SU-DHL-6 (cell line): Measurements from ENCODE around the gene FBXO44.

Experiments
- H2AFZ ChIP-seq: fragments of 200-600 bp; sonication (generic); 2 replicates; pipeline ENCODE4 v1.6.1; 2014; ENCODE audit warnings: low read depth, mild to moderate bottlenecking, moderate library complexity, mixed read lengths, antibody characterized with exemption, low read length; ENCODE audit not compliant: severe bottlenecking
- H3F3A ChIP-seq: fragments of 200-600 bp; shearing (Covaris generic); 2 replicates; pipeline ENCODE4 v1.6.0; 2016; ENCODE audit warnings: antibody characterized with exemption, mild to moderate bottlenecking; ENCODE audit not compliant: insufficient read depth
- H3K27ac ChIP-seq: fragments of 200-600 bp; sonication (generic); 2 replicates; pipeline ENCODE4 v1.5.1; 2016; ENCODE audit warnings: low read depth, mild to moderate bottlenecking, low read length, moderate library complexity, mixed read lengths
- H3K27me3 ChIP-seq: fragments of 200-600 bp; sonication (generic), shearing (Covaris generic); 2 replicates; pipeline ENCODE4 v1.6.0; 2014; ENCODE audit warnings: mild to moderate bottlenecking, low read length
- H3K36me3 ChIP-seq: fragments of 200-600 bp; sonication (generic); 2 replicates; pipeline ENCODE4 v1.6.1; 2014; ENCODE audit warnings: mild to moderate bottlenecking, low read length, mixed read lengths
- H3K4me2 ChIP-seq: fragments of 300-600, 200-600 bp; shearing (Covaris generic), sonication (generic); 2 replicates; pipeline ENCODE4 v1.6.0; 2014; ENCODE audit warnings: low read length, low read depth, mild to moderate bottlenecking; ENCODE audit not compliant: poor library complexity, severe bottlenecking
- H3K4me3 ChIP-seq: fragments of 200-600 bp; sonication (generic); 2 replicates; pipeline ENCODE4 v1.5.1; 2014; ENCODE audit warnings: antibody characterized with exemption, low read length, mild to moderate bottlenecking, mixed read lengths; ENCODE audit not compliant: insufficient read depth, poor library complexity, severe bottlenecking
- H3K79me2 ChIP-seq: fragments of 200-600 bp; sonication (generic); 2 replicates; pipeline ENCODE4 v1.6.1; 2014; ENCODE audit warnings: mild to moderate bottlenecking, low read length, moderate library complexity; ENCODE audit not compliant: insufficient read depth
- H3K9ac ChIP-seq: fragments of 200-600 bp; sonication (generic); 2 replicates; pipeline ENCODE4 v1.7.0; 2014; ENCODE audit warnings: mild to moderate bottlenecking, low read length
- H3K9me2 ChIP-seq: fragments of 200-600 bp; sonication (generic); replicated peaks from 2 replicates; pipeline ENCODE4 v1.6.1; 2014; ENCODE audit warnings: low read length; ENCODE audit not compliant: insufficient read depth
- H3K9me3 ChIP-seq: fragments of 200-600 bp; sonication (generic); 2 replicates; pipeline ENCODE4 v1.6.1; 2014; ENCODE audit warnings: low read length, mixed read lengths; ENCODE audit not compliant: insufficient read depth
- H4K20me1 ChIP-seq: fragments of 200-600 bp; sonication (generic); 2 replicates; pipeline ENCODE4 v1.6.1; 2014; ENCODE audit warnings: low read depth, mild to moderate bottlenecking, antibody characterized with exemption, low read length, moderate library complexity, mixed read lengths
- EZH2phosphoT487 ChIP-seq: fragments of 200-600 bp; sonication (generic), shearing (Covaris generic); conservative IDR thresholded peaks from 2 replicates; pipeline ENCODE4 v1.6.1; 2018; ENCODE audit warnings: mild to moderate bottlenecking, antibody characterized with exemption, low read length, moderate library complexity, mixed read lengths
- TF ChIP-seq, protein P1 (sequence below): fragments of 200-600 bp; sonication (generic); IDR thresholded peaks from one replicate; pipeline ENCODE4 v1.5.1; 2017; ENCODE audit warnings: antibody characterized with exemption, mild to moderate bottlenecking, low read length, moderate library complexity; ENCODE audit not compliant: insufficient read depth, poor library complexity, severe bottlenecking

The FBXO44 gene

DNA sequence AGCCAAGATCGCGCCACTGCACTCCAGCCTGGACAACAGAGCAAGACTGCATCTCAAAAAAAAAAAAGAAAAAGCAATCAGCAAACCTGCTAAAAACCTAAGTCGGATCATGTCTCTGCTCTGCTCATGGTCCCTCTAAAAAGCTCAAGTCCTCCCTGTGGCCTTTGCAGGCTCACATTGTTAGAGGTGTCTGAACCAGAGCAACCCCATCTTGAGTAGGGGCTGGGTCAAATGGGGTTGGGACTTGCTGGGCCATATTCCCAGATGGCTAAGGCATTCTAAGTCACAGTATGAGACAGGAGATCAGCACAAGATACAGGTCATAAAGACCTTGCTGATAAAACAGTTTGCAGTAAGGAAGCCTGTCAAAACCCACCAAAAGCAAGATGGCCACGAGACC lies 33.8 kb downstream of the FBXO44 start:
- Histone ChIP-seq H3K9me2 (no peaks in the 10 kb centered on the region), H3K27me3 (no peaks in the 10 kb centered on the region), H4K20me1 (no peaks in the 10 kb centered on the region), H3F3A (no peaks in the 10 kb centered on the region), H2AFZ (no peak overlapping the region), H3K4me2 (no peak overlapping the region), H3K36me3 (no peaks in the 10 kb centered on the region), H3K9me3 (no peaks in the 10 kb centered on the region), H3K79me2 (no peaks in the 10 kb centered on the region), H3K9ac (no peak overlapping the region), H3K27ac (no peak overlapping the region), H3K4me3 (no peak overlapping the region)
- TF ChIP-seq, protein P1, sequence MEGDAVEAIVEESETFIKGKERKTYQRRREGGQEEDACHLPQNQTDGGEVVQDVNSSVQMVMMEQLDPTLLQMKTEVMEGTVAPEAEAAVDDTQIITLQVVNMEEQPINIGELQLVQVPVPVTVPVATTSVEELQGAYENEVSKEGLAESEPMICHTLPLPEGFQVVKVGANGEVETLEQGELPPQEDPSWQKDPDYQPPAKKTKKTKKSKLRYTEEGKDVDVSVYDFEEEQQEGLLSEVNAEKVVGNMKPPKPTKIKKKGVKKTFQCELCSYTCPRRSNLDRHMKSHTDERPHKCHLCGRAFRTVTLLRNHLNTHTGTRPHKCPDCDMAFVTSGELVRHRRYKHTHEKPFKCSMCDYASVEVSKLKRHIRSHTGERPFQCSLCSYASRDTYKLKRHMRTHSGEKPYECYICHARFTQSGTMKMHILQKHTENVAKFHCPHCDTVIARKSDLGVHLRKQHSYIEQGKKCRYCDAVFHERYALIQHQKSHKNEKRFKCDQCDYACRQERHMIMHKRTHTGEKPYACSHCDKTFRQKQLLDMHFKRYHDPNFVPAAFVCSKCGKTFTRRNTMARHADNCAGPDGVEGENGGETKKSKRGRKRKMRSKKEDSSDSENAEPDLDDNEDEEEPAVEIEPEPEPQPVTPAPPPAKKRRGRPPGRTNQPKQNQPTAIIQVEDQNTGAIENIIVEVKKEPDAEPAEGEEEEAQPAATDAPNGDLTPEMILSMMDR: no peak
- no peak for TF ChIP-seq EZH2phosphoT487

DNA sequence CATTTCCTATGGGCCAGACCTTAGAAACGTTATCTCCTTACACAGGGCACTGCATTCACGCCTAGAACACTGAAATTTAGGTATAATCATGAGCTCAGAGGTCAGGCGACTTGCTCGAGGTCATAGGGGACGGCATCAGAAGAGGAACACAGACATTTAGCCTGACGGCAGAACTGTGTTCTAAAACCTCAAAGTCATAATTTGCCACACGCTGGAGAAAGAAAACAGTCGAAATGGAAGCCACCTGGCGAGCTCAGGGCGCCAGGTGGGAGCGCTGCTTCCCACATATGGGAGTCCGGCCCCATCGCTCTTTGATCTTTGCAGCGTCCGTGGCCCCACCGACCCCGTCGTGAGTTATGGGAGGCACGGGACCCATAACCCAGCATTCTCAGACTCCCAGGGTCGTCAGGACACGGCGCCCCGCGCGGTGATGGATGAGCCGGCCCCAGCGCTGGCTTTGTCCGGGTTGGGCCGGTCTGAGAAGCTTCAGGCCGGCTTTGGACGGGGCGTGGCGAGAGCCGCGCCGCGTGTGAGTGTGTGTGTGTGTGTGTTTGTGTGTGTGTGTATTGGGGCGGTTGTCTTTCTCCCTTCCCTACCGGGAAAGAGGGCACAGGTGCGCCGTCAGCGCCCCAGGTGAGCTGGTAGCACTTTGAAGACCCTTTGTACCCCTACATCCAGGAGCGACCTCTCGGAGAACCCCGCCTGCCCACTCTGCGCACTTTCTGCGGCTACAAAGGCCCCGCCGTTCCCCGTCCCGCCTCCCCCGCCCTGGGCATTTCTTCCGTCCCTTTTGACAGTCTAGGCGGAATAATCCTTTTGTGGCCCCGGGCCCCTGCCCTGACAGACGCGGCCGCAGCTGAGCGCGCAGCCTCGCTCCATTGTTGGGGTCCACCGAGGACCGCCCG lies 36.0 kb downstream of the FBXO44 start:
- H3K4me2 ChIP-seq: no peak overlapping the region
- no peaks in the 10 kb centered on the region for H3K9me3 ChIP-seq
- no peak overlapping the region for H3K27ac ChIP-seq
- H3K36me3 ChIP-seq: no peaks in the 10 kb centered on the region
- TF ChIP-seq, protein P1: no peak
- no peak for TF ChIP-seq EZH2phosphoT487
- no peak overlapping the region for H3K4me3 ChIP-seq
- no peaks in the 10 kb centered on the region for H3F3A ChIP-seq
- no peaks in the 10 kb centered on the region for H4K20me1 ChIP-seq
- H3K79me2 ChIP-seq: no peaks in the 10 kb centered on the region
- H3K9ac ChIP-seq: no peak overlapping the region
- H3K27me3 ChIP-seq: no peaks in the 10 kb centered on the region
- no peaks in the 10 kb centered on the region for H3K9me2 ChIP-seq
- no peak overlapping the region for H2AFZ ChIP-seq

DNA sequence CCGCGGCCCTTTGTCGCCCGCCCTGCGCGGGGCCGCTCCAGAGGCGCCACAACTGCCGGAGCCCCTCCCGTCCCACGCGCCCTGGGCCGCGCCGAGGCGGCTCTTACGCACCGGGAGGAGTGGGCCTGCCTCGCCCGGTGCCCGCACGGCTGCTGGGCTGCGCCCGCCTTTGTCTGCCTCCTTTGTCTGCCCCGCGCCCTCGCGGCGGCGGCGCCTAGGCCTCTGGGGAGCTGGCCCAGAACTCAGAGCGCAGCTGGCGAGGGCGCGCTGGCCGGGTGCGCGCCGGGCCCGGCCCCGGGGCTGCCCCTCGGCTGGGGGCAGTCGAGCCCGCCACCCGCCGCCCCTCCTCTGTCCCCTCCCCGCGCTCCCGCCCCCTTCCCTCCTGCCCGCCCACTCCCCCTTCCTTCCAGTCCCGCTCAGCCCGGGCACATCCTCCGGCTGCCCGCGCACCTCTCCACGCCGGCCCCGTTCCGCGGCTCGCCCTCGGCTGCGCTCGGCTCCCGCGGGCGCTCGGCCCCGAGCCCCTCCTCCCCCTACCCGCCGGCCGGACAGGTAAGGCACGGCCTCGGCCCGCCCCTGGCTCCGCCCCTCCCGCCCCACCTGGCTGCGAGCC lies 36.7 kb downstream of the FBXO44 start, which contains the start of gene DRAXIN:
DRAXIN (plus strand) TSS at position 409 of the 613 bp plus-strand sequence. CDS start 14,549 bp downstream, outside the sequence.
- H3K27me3 ChIP-seq: no peaks in the 10 kb centered on the region
- H3K4me2 ChIP-seq: no peak within 1 kb of the TSS
- no peaks in the 10 kb centered on the region for H3K9me3 ChIP-seq
- H3K27ac ChIP-seq: no peak within 1 kb of the TSS
- TF ChIP-seq, protein P1: no peak
- no peak for TF ChIP-seq EZH2phosphoT487
- H3K9me2 ChIP-seq: no peaks in the 10 kb centered on the region
- no peaks in the 10 kb centered on the region for H3K36me3 ChIP-seq
- H3F3A ChIP-seq: no peaks in the 10 kb centered on the region
- H3K4me3 ChIP-seq: no peak within 1 kb of the TSS
- H3K9ac ChIP-seq: no peak within 1 kb of the TSS
- H4K20me1 ChIP-seq: no peaks in the 10 kb centered on the region
- no peaks in the 10 kb centered on the region for H3K79me2 ChIP-seq
- no peak within 1 kb of the TSS for H2AFZ ChIP-seq
